ENCODE data around the gene AQP12B.

- TF ChIP-seq, protein P1, sequence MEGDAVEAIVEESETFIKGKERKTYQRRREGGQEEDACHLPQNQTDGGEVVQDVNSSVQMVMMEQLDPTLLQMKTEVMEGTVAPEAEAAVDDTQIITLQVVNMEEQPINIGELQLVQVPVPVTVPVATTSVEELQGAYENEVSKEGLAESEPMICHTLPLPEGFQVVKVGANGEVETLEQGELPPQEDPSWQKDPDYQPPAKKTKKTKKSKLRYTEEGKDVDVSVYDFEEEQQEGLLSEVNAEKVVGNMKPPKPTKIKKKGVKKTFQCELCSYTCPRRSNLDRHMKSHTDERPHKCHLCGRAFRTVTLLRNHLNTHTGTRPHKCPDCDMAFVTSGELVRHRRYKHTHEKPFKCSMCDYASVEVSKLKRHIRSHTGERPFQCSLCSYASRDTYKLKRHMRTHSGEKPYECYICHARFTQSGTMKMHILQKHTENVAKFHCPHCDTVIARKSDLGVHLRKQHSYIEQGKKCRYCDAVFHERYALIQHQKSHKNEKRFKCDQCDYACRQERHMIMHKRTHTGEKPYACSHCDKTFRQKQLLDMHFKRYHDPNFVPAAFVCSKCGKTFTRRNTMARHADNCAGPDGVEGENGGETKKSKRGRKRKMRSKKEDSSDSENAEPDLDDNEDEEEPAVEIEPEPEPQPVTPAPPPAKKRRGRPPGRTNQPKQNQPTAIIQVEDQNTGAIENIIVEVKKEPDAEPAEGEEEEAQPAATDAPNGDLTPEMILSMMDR (IDR thresholded peaks at IDR 0.05): no peak
- TF ChIP-seq POLR2A (IDR thresholded peaks at IDR 0.05): no peak
These were observed 37.8 kb downstream of the AQP12B start for GRCh38 chr2:240644859-240645301.

All from uterus (tissue), 2 donors.